ENCODE data around the gene ROPN1L.
A peak's percentile ranks its signal among the peaks of the same experiment; 100 is the strongest.
"Not testable (repeated sequence)": the region's sequence is repeated elsewhere in the genome, so short reads cannot be mapped to it uniquely, and the experiment has no call there.

ROPN1L gene

DNA sequence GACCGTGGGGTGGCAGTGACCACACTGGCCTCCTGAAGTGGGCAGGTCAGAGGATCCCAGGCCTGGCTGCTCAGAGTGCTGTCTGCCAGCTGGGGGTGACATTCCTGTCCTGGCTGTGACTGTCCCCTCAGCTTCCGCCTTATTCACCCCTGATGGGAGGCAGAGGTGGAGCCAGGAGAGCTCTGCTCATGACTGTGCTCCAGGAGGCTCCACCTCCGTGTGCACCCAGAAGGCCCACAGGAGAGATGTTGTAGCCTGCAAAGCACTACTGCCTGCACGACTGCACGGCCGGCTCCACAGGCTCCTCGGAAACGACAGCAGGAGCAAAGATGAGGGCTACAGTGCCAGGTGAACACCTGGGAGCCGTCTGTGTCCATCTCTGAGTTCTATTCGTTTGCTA, 60.9 kb downstream of the ROPN1L start:
- DNase-seq (ENCODE audit: low read depth) = no peak

DNA sequence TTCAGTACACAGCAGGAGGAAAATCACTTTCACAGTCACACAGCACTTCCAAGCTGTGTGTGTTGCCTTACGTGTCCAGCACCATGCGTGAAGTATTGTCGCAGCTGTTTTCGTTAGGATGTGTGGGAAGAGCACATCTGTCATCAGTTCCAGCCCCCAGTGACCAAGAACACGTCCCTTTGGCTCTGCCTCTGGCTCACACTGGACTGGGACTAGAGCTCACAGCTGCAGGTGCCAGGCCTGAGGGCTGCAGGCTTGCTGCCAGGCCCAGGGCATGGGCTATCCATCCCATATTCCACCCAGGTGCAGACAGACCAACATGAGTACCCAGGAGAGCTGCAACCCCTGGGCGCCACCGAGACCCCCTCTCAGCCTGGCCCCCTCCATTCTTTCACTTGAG, 61.6 kb downstream of the ROPN1L start:
- DNase-seq (ENCODE audit: low read depth) = no peak

DNA sequence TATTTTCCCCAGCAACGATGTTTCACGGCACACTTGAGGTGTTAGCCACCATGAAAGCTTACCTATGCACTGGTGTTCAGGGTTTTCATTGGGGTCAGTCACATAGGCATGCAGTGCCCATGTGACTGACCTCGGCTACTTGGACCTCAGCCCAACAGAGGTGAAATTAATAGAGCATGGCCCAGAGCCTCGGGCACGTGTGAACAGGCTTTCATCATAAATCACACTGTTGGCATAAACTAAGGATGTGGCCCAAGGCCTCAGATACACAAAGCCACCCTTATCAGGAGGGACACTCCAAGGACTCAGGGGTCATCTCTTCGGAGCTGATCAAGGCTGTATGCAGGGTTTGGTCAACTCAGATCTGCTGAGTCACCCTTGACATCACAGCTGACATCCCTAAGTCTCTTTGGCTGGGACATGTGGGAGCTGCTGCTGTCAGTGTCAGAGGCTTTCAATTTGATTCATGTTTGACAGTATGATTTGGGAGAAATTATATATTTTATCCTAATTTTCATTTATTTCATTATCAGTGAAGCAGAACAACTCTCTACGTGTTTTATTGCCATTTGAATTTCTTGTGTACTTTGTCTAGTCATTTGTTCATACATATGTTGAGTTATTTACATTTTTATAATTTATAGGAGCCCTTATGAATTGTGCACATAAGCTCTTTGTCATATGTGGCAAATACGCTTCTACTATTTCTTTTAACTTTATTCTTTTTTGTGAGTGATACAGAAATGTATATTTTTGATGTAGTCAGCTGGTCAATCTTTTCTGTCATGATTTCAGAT, 62.5 kb downstream of the ROPN1L start:
- no peak for DNase-seq (ENCODE audit: low read depth)

DNA sequence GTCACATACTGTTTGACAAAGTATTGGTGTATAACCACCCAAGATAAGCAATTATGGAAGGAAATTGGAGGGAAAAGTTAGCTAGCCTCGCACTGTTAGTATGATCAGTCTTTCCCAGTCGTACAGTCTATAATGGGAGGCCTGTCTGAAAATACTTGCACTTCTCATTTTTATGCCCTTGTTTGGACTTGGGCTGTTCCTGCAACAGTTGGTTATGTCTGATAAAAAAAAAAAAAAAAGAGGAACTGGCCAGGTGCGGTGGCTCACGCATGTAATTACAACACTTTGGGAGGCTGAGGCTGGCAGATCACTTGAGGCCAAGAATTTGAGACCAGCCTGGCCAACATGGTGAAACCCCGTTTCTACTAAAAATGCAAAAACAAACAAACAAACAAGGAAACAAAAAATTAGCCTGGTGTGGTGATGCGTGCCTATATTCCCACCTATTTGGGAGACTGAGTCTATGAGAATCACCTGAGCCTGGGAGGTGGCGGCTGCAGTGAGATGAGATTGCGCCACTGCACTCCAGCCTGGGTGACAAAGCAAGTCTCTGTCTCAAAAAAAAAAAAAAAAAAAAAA, 63.9 kb downstream of the ROPN1L start:
- no peak for DNase-seq (ENCODE audit: low read depth)

DNA sequence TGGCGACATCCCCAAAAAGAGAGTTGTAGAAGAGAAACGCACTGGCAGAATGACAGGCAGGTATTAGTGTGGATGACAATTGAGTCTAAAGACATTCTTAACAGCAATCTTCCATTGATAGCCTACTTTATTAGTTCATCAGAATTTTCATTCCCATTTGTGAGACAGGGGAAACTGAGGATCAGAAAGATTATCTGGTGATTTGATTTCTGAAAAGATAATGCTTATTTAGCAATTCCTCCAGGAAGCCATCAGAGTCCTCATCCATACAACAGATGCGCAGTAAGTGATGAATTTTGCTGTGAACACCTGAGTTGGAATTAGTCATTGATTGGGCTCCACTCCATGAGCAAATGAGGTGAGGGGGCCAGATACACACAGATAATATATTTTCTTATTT, 64.9 kb downstream of the ROPN1L start:
- DNase-seq (ENCODE audit: low read depth) = no peak

DNA sequence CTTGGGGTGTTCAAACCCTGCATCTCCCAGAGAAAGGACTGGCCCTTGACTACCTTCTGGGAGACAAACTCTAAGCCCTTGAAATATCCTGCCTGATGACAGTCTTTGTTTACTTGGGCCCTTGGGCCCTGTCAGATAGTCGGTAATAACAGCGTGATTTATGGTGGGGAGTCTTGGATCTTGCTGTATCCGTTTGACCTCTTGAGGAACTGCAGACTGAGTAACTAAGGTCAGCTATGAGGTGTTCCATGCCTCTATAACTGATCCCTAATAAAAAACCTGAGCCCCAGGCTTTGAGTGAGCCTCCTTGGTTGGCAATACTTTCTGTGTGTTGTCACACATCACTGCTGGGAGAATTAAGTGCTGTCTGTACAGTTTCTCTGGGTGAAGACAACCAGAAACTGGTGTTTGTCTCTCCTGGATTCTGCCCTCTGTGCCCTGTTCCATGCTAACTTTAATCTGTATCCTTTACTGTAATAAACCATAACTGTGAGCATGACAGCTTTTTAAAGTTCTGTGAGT, 66.0 kb downstream of the ROPN1L start:
- no peak for DNase-seq (ENCODE audit: low read depth)

DNA sequence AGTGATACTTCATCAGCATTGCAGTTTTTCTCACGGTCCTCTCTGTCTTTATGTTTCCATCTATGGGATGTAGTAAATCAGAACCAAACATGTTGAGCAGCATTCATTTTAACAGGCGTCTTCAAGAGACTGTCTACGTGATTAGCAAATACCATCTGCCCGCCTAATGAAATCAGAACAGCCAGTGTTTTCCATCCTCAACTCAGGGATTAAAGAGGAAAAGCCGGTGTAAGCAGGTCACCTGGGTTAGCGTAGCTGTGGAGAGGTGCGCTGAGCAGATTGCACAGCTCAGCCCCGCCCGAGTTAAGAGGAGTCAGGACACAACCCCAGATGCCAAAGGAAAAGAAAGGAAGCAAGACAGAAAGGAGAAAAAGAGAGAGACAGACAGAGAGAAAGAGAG, 67.9 kb downstream of the ROPN1L start:
- DNase-seq (ENCODE audit: low read depth) = no peak

DNA sequence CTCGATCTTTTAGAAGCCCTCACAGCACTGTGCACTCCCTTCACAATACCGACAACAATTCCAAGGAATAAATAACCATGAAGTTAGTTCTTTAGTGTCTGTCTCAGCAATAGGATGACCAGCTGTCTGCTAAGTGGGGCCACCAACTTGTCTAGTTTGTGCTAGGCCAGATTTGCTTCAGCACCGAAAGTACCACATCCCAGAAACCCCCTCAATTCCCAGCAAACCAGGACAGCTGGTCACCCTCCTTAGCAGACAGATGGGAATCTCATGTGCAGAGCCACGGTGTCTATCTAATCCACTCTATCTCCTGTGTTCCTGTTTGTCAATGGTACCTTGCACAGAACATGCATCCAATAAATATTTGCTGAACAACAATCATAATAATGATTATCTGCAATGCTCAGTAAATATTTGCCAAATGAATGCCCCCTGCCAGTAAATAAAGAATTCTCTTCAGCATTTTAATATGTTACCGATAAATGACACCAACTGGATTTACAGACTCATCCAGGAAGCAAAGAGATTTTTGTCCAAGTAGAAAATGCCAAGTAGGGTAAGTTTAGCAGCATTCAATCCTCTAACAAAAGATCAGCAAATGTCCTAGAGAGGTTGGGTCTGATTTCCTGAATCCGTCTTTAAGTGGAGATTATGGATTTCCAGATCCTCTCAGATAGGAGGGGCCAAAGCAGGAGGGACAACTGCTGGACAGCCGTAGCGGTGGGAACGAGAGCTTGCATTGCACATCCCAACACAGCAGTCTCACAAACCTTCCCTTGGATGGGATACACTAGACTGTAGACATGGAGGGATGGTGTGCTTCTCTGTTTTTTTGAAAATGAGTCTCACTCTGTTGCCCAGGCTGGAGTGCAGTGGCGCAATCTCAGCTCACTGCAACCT, 70.3 kb downstream of the ROPN1L start:
- DNase-seq (ENCODE audit: low read depth) = no peak

DNA sequence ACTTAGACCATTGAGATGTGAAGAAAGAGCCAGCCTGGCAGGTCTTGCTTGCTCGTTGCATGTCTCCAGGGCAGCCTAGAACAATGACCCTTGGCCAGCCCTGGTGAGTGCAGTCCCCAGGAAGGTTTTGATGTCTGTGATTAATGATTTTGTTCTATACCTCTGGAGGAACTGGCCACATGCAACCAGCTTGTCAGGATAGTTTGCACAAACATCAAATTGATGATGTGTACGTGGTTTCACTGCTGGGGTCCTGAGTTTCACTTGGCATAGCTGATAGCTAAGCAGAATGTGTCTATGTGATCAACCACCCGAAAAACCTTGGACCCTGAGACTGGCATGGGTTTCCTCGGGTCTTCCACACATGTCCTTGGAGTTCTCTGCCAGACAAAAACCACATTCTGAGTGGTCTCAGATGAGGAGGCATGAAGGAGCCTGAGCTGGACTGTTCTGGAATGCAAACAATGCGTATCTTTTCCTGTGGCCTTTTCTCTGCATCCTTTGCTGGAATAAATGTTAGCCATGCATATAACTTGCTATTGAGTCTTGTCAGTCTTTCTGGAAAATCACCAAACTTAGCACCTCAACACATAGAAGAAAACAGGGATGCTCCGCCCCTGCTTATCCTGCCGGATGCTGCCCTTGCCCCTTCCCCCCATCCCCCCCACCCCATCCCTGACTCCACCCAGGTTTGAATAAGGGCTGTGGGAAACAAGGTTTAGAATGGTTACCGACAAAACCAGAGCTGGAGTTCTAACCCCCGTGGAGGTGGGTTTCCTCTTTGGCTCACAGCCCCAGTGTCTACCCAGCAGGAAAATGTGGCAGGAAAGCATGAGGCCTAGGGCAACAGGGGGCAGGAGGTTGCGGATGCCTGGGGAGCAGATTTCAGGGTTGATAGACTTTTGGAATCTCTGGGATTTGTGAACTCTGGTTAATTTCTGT, 72.1 kb downstream of the ROPN1L start:
- peak; percentile 63 for DNase-seq (ENCODE audit: low read depth)

DNA sequence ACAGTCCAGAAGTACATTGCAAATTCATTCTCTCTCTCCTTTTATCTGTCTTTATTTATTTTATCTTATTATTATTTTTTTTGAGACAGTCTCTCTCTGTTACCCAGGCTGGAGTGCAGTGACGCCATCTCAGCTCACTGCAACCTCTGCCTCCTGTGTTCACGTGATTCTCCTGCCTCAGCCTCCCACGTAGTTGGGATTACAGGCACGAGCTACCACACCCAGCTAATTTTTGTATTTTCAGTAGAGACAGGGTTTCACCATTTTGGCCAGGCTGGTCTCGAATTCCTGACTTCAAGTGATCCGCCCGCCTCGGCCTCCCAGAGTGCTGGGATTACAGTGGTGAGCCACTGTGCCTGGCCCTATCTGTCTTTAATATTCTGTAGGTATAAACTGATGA, 72.9 kb downstream of the ROPN1L start:
- not testable (repeated sequence) for DNase-seq (ENCODE audit: low read depth)
